B cell (primary cell): ENCODE data around the gene PEX7. TPM values are rescaled to one million over a fixed set of nuclear protein-coding genes. Genes with fewer than 3 reads are reported as not detected.

Source experiments
- ATAC-seq: fragments of 200-7000 bp; cut with Tn5 transposase; one replicate; pipeline ENCODE4 v1.10.0; 2021; ENCODE audit warnings: low read depth, mild to moderate bottlenecking, moderate number of reproducible peaks, moderate library complexity
- CTCF ChIA-PET: fragments of 350-600 bp; sonication (Branson Sonifier 250); formaldehyde crosslinking; loops from one replicate; lab custom pipeline; 2021; ENCODE audit warnings: antibody characterized with exemption, inconsistent platforms; lab: Charles Lee
- POLR2A ChIA-PET: fragments of 350-600 bp; sonication (Branson Sonifier 250); formaldehyde crosslinking; loops from one replicate; lab custom pipeline; 2021; ENCODE audit warnings: antibody characterized with exemption; lab: Charles Lee
- DNase-seq: peaks from one replicate; pipeline ENCODE4 v3.0.0; 2013
- H2AFZ ChIP-seq: 2 replicates; pipeline ENCODE4 v1.6.1; 2012; ENCODE audit warnings: mild to moderate bottlenecking, low read depth, low read length; ENCODE audit not compliant: insufficient read depth, poor library complexity, severe bottlenecking
- H3K27ac ChIP-seq, 2 donors: 1 replicate in 1 of 2; 2 replicates in 1 of 2; pipeline ENCODE4 v1.5.1; 2012 to 2013; ENCODE audit warnings: low read length in 2 of 2, mild to moderate bottlenecking in 2 of 2, moderate library complexity in 1 of 2
- H3K27me3 ChIP-seq, 4 experiments: fragments of 200-600 bp in 1 of 4; sonication (generic) in 1 of 4; replicated peaks in 1 of 4; 1 replicate in 2 of 4; 2 replicates in 2 of 4; pipeline versions ENCODE4 v1.6.1 to v1.7.0; 2013 to 2016; ENCODE audit warnings: low read length in 3 of 4, mild to moderate bottlenecking in 2 of 4, mixed read lengths in 1 of 4, moderate library complexity in 1 of 4; ENCODE audit not compliant: insufficient read depth in 4 of 4, control insufficient read depth in 3 of 4; ENCODE audit errors: control extremely low read depth in 1 of 4
- H3K36me3 ChIP-seq, 2 experiments: replicated peaks in 1 of 2; 1 replicate in 1 of 2; 2 replicates in 1 of 2; pipeline versions ENCODE4 v1.6.1 to v1.7.1; 2013; ENCODE audit warnings: low read length in 1 of 2; ENCODE audit not compliant: insufficient read depth in 2 of 2, control insufficient read depth in 1 of 2; ENCODE audit errors: control extremely low read depth in 1 of 2, extremely low read depth in 1 of 2
- H3K4me1 ChIP-seq, 2 donors: fragments of 200-600 bp in 1 of 2; sonication (generic) in 1 of 2; 1 replicate in 1 of 2; 2 replicates in 1 of 2; pipeline versions ENCODE4 v1.5.1 to v1.6.1; 2013 to 2017; ENCODE audit warnings: low read length in 2 of 2; ENCODE audit not compliant: control insufficient read depth in 2 of 2, insufficient read depth in 2 of 2
- H3K4me2 ChIP-seq: replicated peaks from 2 replicates; pipeline ENCODE3; 2012; ENCODE audit warnings: mild to moderate bottlenecking, low read depth, low read length; ENCODE audit not compliant: poor library complexity, severe bottlenecking
- H3K4me3 ChIP-seq, 5 experiments: fragments of 200-600 bp in 1 of 5; sonication (generic) in 1 of 5; 1 replicate in 3 of 5; 2 replicates in 2 of 5; pipeline versions ENCODE4 v1.5.1 to v1.7.0; 2011 to 2016; ENCODE audit warnings: low read length in 4 of 5, mild to moderate bottlenecking in 4 of 5, low read depth in 2 of 5, control low read depth in 1 of 5, moderate library complexity in 1 of 5; ENCODE audit not compliant: insufficient read depth in 1 of 5; ENCODE audit errors: control extremely low read depth in 1 of 5, extremely low read depth in 1 of 5
- H3K79me2 ChIP-seq: fragments of 200-600 bp; sonication (generic); one replicate; pipeline ENCODE4 v1.6.0; 2016; ENCODE audit warnings: low read length; ENCODE audit not compliant: control insufficient read depth, insufficient read depth
- H3K9ac ChIP-seq: fragments of 200-600 bp; sonication (generic); 2 replicates; pipeline ENCODE4 v1.6.1; 2017; ENCODE audit warnings: mild to moderate bottlenecking, low read length, moderate library complexity
- H3K9me3 ChIP-seq, 3 donors: one replicate each; pipeline versions ENCODE4 v1.6.1 to v1.7.1; 2013; ENCODE audit warnings: low read length in 2 of 3; ENCODE audit not compliant: control insufficient read depth in 2 of 3, insufficient read depth in 1 of 3; ENCODE audit errors: control extremely low read depth in 1 of 3
- H4K20me1 ChIP-seq: 2 replicates; pipeline ENCODE4 v1.6.0; 2012; ENCODE audit warnings: mild to moderate bottlenecking, low read length; ENCODE audit not compliant: insufficient read depth, control insufficient read depth, poor library complexity, severe bottlenecking
- H3K27ac Mint-ChIP-seq: one replicate; pipeline ENCODE4 v1.8.0; 2021; ENCODE audit warnings: mixed read lengths
- H3K27me3 Mint-ChIP-seq: one replicate; pipeline ENCODE4 v1.8.0; 2021; ENCODE audit warnings: mixed read lengths
- H3K4me1 Mint-ChIP-seq: one replicate; pipeline ENCODE4 v1.8.0; 2021; ENCODE audit warnings: mixed read lengths
- H3K4me3 Mint-ChIP-seq: one replicate; pipeline ENCODE4 v1.8.0; 2021; ENCODE audit warnings: mixed read lengths
- H3K9me3 Mint-ChIP-seq: one replicate; pipeline ENCODE4 v1.8.0; 2022; ENCODE audit warnings: mixed read lengths; ENCODE audit not compliant: insufficient read depth
- EZH2 ChIP-seq: IDR thresholded peaks from 2 replicates; pipeline ENCODE4 v1.6.1; 2012; ENCODE audit warnings: borderline replicate concordance, low read depth, mild to moderate bottlenecking, moderate library complexity, low read length; ENCODE audit not compliant: insufficient read depth, poor library complexity, severe bottlenecking
- WGBS: methylation state at CpG from one replicate; pipeline ENCODE4 v1.1.5; 2013; ENCODE audit warnings: missing lambda C conversion rate; ENCODE audit not compliant: insufficient coverage; 5-methylcytosine and 5-hydroxymethylcytosine counted together
- intact Hi-C: fragments of 100-400 bp; cut with micrococcal nuclease; formaldehyde crosslinking; loops from one replicate; pipeline ENCODE4 v1.10.0; 2022
- polyA plus RNA-seq: library from polyadenylated mRNA; depleted of rRNA; stranded (reverse); fragments of >200 nt; gene quantifications from 2 replicates; pipeline ENCODE4 v1.2.3, GENCODE V29; 2012
- total RNA-seq, 2 donors: library from RNA; stranded (reverse); fragments of 120-200 nt in 1 of 2; gene quantifications; 1 replicate in 1 of 2; 2 replicates in 1 of 2; pipeline versions ENCODE4 v1.2.3 to v1.2.4, GENCODE V29; 2013 to 2022
- TF ChIP-seq, protein P1 (sequence below): fragments of 200-600 bp; IDR thresholded peaks from one replicate; pipeline ENCODE4 v1.8.0; 2022; ENCODE audit warnings: antibody characterized with exemption, mild to moderate bottlenecking

Gene PEX7
- total and polyA plus RNA-seq, 2 donors (not counting 1 experiment from before 2014, with no cell fraction given), result 3.9 TPM

DNA sequence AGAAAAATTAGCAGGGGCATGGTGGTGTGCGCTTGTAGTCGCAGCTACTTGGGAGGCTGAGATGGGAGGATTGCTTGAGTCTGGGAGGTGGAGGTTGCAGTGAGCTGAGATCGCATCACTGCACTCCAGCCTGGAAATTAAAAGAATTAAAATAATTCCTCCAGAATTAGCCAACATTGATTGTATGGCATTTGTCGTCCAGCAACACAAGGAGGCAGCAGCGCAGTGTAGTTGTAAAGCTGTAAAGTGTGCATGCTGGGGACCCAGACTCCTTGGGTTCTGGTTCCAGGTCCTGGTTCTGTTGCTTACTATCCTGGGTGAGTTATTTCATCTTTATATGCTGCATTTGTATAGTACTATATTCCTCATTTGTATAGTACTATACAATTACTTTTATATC, 41.4 kb downstream of the PEX7 start:
- no peak overlapping the region for H3K4me2 ChIP-seq
- no peaks in the 10 kb centered on the region for H3K4me1 ChIP-seq
- no peaks in the 10 kb centered on the region for H3K27me3 Mint-ChIP-seq
- H3K36me3 ChIP-seq, result peaks cover 2% of the 10 kb centered on the region in 2 experiments
- H3K27ac Mint-ChIP-seq, result no peak overlapping the region
- no peaks in the 10 kb centered on the region for H3K4me1 Mint-ChIP-seq
- TF ChIP-seq, protein P1, sequence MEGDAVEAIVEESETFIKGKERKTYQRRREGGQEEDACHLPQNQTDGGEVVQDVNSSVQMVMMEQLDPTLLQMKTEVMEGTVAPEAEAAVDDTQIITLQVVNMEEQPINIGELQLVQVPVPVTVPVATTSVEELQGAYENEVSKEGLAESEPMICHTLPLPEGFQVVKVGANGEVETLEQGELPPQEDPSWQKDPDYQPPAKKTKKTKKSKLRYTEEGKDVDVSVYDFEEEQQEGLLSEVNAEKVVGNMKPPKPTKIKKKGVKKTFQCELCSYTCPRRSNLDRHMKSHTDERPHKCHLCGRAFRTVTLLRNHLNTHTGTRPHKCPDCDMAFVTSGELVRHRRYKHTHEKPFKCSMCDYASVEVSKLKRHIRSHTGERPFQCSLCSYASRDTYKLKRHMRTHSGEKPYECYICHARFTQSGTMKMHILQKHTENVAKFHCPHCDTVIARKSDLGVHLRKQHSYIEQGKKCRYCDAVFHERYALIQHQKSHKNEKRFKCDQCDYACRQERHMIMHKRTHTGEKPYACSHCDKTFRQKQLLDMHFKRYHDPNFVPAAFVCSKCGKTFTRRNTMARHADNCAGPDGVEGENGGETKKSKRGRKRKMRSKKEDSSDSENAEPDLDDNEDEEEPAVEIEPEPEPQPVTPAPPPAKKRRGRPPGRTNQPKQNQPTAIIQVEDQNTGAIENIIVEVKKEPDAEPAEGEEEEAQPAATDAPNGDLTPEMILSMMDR, result no peak
- TF ChIP-seq EZH2, result no peak
- DNase-seq (no peak), ATAC-seq (no peak)
- H3K4me3 Mint-ChIP-seq, result no peak overlapping the region
- ChIA-PET CTCF (interaction anchor here (0.9 to 1.6 kb wide), 2 partner anchors 10 to 124 kb away, joined by 3 read pairs; no protein-coding TSS in a partner anchor), POLR2A (no interaction called here)
- H3K79me2 ChIP-seq, result no peaks in the 10 kb centered on the region
- intact Hi-C loops, result no loop called here
- peaks cover 0 to 3% (median 0%) of the 10 kb centered on the region in 3 donors for H3K9me3 ChIP-seq
- H3K9me3 Mint-ChIP-seq, result no peaks in the 10 kb centered on the region
- no peaks in the 10 kb centered on the region for H3K27me3 ChIP-seq
- H3K4me3 ChIP-seq, result no peak overlapping the region
- H3K9ac ChIP-seq, result no peak overlapping the region
- 100% methylated on average over 2 of the region's 5 CpGs for WGBS
- H3K27ac ChIP-seq, result no peak overlapping the region
- H4K20me1 ChIP-seq, result no peaks in the 10 kb centered on the region
- no peak overlapping the region for H2AFZ ChIP-seq

DNA sequence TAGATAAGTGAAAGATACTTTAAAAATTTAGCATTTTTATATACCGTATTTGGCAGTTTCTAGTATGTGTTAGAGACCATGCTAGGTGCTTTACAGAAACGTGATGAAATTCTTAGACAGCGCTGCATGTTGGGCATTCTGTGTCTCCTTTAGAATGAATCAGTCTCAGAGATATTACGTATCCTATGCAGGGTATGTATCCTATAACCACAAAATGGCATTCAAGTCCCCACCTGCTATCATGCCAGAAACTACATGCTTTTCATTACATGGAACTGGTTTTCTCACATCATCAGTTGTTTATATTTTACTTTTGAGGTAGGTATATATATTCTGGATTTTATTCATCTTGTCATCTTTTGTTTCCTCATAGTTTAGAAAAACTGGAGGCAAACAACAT, 42.3 kb downstream of the PEX7 start:
- Histone ChIP-seq H3K79me2 (no peaks in the 10 kb centered on the region), H3K4me3 (no peak overlapping the region), H4K20me1 (no peaks in the 10 kb centered on the region), H3K36me3 (peaks cover 2% of the 10 kb centered on the region in 2 experiments), H3K4me1 (no peaks in the 10 kb centered on the region), H2AFZ (no peak overlapping the region), H3K9ac (no peak overlapping the region), H3K4me2 (no peak overlapping the region), H3K27me3 (no peaks in the 10 kb centered on the region), H3K9me3 (peaks cover 0 to 3% (median 0%) of the 10 kb centered on the region in 3 donors), H3K27ac (no peak overlapping the region)
- H3K27ac Mint-ChIP-seq, result no peak overlapping the region
- no peaks in the 10 kb centered on the region for H3K9me3 Mint-ChIP-seq
- CTCF ChIA-PET, result interaction anchor here (0.9 to 1.6 kb wide), 3 partner anchors 11 to 220 kb away, joined by 3 read pairs; no protein-coding TSS in a partner anchor
- no peak overlapping the region for H3K4me3 Mint-ChIP-seq
- no peaks in the 10 kb centered on the region for H3K4me1 Mint-ChIP-seq
- no peak for ATAC-seq
- no peaks in the 10 kb centered on the region for H3K27me3 Mint-ChIP-seq
- TF ChIP-seq EZH2, result no peak
- TF ChIP-seq, protein P1, result no peak
- WGBS, result 100% methylated on average over 3 of the region's 4 CpGs
- no peak for DNase-seq
- POLR2A ChIA-PET, result no interaction called here
- intact Hi-C loops, result no loop called here
